GM23338 (cell line): Measurements from ENCODE around the gene HIVEP2. TPM values are rescaled to one million over a fixed set of nuclear protein-coding genes. Genes with fewer than 3 reads are reported as not detected.

Experiments used
- ATAC-seq: fragments of 200-7000 bp; cut with Tn5 transposase; 3 replicates; pipeline ENCODE4 v1.9.1; 2020
- DNase-seq: peaks from one replicate; pipeline ENCODE4 v3.0.0-alpha.2; 2015; ENCODE audit warnings: low spot score
- H2AFZ ChIP-seq: fragments of 200-600 bp; sonication (generic); 2 replicates; pipeline ENCODE4 v1.8.0; 2016; ENCODE audit warnings: antibody characterized with exemption, mild to moderate bottlenecking, moderate library complexity
- H3F3A ChIP-seq: fragments of 200-600 bp; sonication (generic); replicated peaks from 2 replicates; pipeline ENCODE4 v1.8.0; 2017; ENCODE audit warnings: antibody characterized with exemption, mixed run types, low read depth
- H3K27ac ChIP-seq: fragments of 200-600 bp; sonication (generic); 2 replicates; pipeline ENCODE4 v1.6.1; 2016; ENCODE audit warnings: low read depth
- H3K27me3 ChIP-seq: fragments of 200-600 bp; sonication (generic); 2 replicates; pipeline ENCODE4 v1.8.0; 2016; ENCODE audit warnings: mild to moderate bottlenecking, mixed run types, moderate library complexity; ENCODE audit not compliant: insufficient read depth
- H3K36me3 ChIP-seq: fragments of 200-600 bp; sonication (generic); 2 replicates; pipeline ENCODE4 v1.8.0; 2016; ENCODE audit warnings: mild to moderate bottlenecking; ENCODE audit not compliant: insufficient read depth
- H3K4me1 ChIP-seq: fragments of 200-600 bp; sonication (generic); 2 replicates; pipeline ENCODE4 v1.8.0; 2016; ENCODE audit warnings: mild to moderate bottlenecking, moderate library complexity; ENCODE audit not compliant: insufficient read depth
- H3K4me2 ChIP-seq: fragments of 200-600 bp; sonication (generic); 2 replicates; pipeline ENCODE4 v1.7.1; 2017; ENCODE audit warnings: mixed run types
- H3K4me3 ChIP-seq: fragments of 200-600 bp; sonication (generic); 2 replicates; pipeline ENCODE4 v1.6.1; 2016; ENCODE audit warnings: mixed run types
- H3K79me2 ChIP-seq: fragments of 200-600 bp; sonication (generic); replicated peaks from 2 replicates; pipeline ENCODE4 v1.8.0; 2017; ENCODE audit warnings: mild to moderate bottlenecking; ENCODE audit not compliant: insufficient read depth
- H3K9me2 ChIP-seq: fragments of 200-600 bp; sonication (generic); 2 replicates; pipeline ENCODE4 v1.8.0; 2017; ENCODE audit not compliant: insufficient read depth
- H4K20me1 ChIP-seq: fragments of 200-600 bp; sonication (generic); replicated peaks from 2 replicates; pipeline ENCODE4 v1.8.0; 2017; ENCODE audit warnings: mild to moderate bottlenecking; ENCODE audit not compliant: insufficient read depth
- H3K27ac Mint-ChIP-seq: 2 replicates; pipeline ENCODE4 v1.8.0; 2020; ENCODE audit warnings: inconsistent platforms, mild to moderate bottlenecking, moderate library complexity, mixed read lengths
- H3K27me3 Mint-ChIP-seq: 3 replicates; pipeline ENCODE4 v1.8.0; 2022; ENCODE audit warnings: low read depth, mild to moderate bottlenecking, moderate library complexity, mixed read lengths, inconsistent platforms; ENCODE audit not compliant: insufficient read depth, poor library complexity
- H3K36me3 Mint-ChIP-seq: 3 replicates; pipeline ENCODE4 v1.8.0; 2021; ENCODE audit warnings: low read depth, mild to moderate bottlenecking, inconsistent platforms, moderate library complexity, mixed read lengths
- H3K4me1 Mint-ChIP-seq: 3 replicates; pipeline ENCODE4 v1.8.0; 2020; ENCODE audit warnings: mild to moderate bottlenecking, inconsistent platforms, mixed read lengths
- H3K4me3 Mint-ChIP-seq: 3 replicates; pipeline ENCODE4 v1.8.0; 2021; ENCODE audit warnings: moderate library complexity, mild to moderate bottlenecking, inconsistent platforms, mixed read lengths
- H3K9me3 Mint-ChIP-seq: 3 replicates; pipeline ENCODE4 v1.8.0; 2020; ENCODE audit warnings: moderate library complexity, mild to moderate bottlenecking, inconsistent platforms, mixed read lengths
- CREB1 ChIP-seq: fragments of 250-450 bp; sonication (Bioruptor Pico); IDR thresholded peaks from 2 replicates; pipeline ENCODE4 v1.5.0; 2020; ENCODE audit warnings: low read depth, mild to moderate bottlenecking, moderate library complexity
- CTCF ChIP-seq, 2 experiments: fragments of 200-600 bp in 1 of 2; sonication (generic) in 1 of 2; conservative IDR thresholded peaks; 2 replicates each; pipeline versions ENCODE4 v1.5.1 to v1.6.1; 2016 to 2017; ENCODE audit warnings: antibody characterized with exemption in 2 of 2, low read depth in 2 of 2, mild to moderate bottlenecking in 2 of 2, moderate library complexity in 1 of 2
- ETS1 ChIP-seq: IDR thresholded peaks from 2 replicates; pipeline ENCODE4 v1.6.1; 2016; ENCODE audit warnings: antibody characterized with exemption
- EZH2 ChIP-seq: fragments of 200-600 bp; sonication (generic); IDR thresholded peaks from one replicate; pipeline ENCODE4 v1.8.0; 2017; ENCODE audit warnings: antibody characterized with exemption, mild to moderate bottlenecking, low read depth; ENCODE audit not compliant: unreplicated experiment
- EZH2phosphoT487 ChIP-seq: fragments of 200-600 bp; sonication (generic); IDR thresholded peaks from one replicate; pipeline ENCODE4 v1.8.1; 2018; ENCODE audit warnings: antibody characterized with exemption; ENCODE audit not compliant: unreplicated experiment
- JUNB ChIP-seq: IDR thresholded peaks from one replicate; pipeline ENCODE4 v1.6.1; 2016; ENCODE audit warnings: antibody characterized with exemption; ENCODE audit not compliant: unreplicated experiment
- NANOG ChIP-seq: IDR thresholded peaks from 2 replicates; pipeline ENCODE4 v1.6.1; 2016; ENCODE audit warnings: antibody characterized with exemption, borderline replicate concordance
- POLR2AphosphoS5 ChIP-seq: IDR thresholded peaks from 2 replicates; pipeline ENCODE4 v1.6.1; 2016; ENCODE audit warnings: antibody characterized with exemption, low read depth
- REST ChIP-seq: IDR thresholded peaks from one replicate; pipeline ENCODE4 v1.6.1; 2018; ENCODE audit warnings: antibody characterized with exemption; ENCODE audit not compliant: unreplicated experiment
- STAT1 ChIP-seq: IDR thresholded peaks from one replicate; pipeline ENCODE4 v1.6.1; 2016; ENCODE audit warnings: antibody characterized with exemption; ENCODE audit not compliant: unreplicated experiment
- ZNF114 ChIP-seq: fragments of 250-450 bp; sonication (Bioruptor Pico); IDR thresholded peaks from 2 replicates; pipeline ENCODE4 v1.5.0; 2020; ENCODE audit warnings: mild to moderate bottlenecking, moderate library complexity
- ZNF331 ChIP-seq: fragments of 250-450 bp; sonication (Bioruptor Pico); IDR thresholded peaks from 2 replicates; pipeline ENCODE4 v1.5.0; 2020; ENCODE audit warnings: low read depth, mild to moderate bottlenecking, moderate library complexity
- ZNF462 ChIP-seq: fragments of 250-450 bp; sonication (Bioruptor Pico); IDR thresholded peaks from 2 replicates; pipeline ENCODE4 v1.5.0; 2020; ENCODE audit warnings: mild to moderate bottlenecking, moderate library complexity
- polyA plus RNA-seq: library from polyadenylated mRNA; unstranded; fragments of >200 nt; fragmentation: Nextera tagmentation; extraction: Ambion mirVana; gene quantifications from 2 replicates; pipeline ENCODE4 v1.2.1, GENCODE V29; 2016
- total RNA-seq: library from RNA; depleted of rRNA; stranded (reverse); fragments of >200 nt; shearing (Covaris generic); gene quantifications from 2 replicates; pipeline ENCODE4 v1.2.3, GENCODE V29; 2014

The HIVEP2 gene
- total and polyA plus RNA-seq, 2 experiments from 2014 or later = 1.5 to 7.4 TPM

GRCh38 chr6:142773324-142773723, 171.7 kb downstream of the HIVEP2 start:
- Histone ChIP-seq H3K4me3 (no peak overlapping the region), H3K27ac (no peak overlapping the region), H3K27me3 (no peaks in the 10 kb centered on the region), H3K79me2 (no peaks in the 10 kb centered on the region), H3K36me3 (no peaks in the 10 kb centered on the region), H2AFZ (no peak overlapping the region), H4K20me1 (no peaks in the 10 kb centered on the region), H3K9me2 (no peaks in the 10 kb centered on the region), H3F3A (no peaks in the 10 kb centered on the region), H3K4me2 (no peak overlapping the region), H3K4me1 (no peaks in the 10 kb centered on the region)
- H3K27ac Mint-ChIP-seq = no peak overlapping the region
- H3K9me3 Mint-ChIP-seq = no peaks in the 10 kb centered on the region
- peaks cover 27% of the 10 kb centered on the region for H3K36me3 Mint-ChIP-seq
- DNase-seq (no peak), ATAC-seq (no peak)
- H3K4me1 Mint-ChIP-seq = no peaks in the 10 kb centered on the region
- peaks cover 4% of the 10 kb centered on the region for H3K27me3 Mint-ChIP-seq
- TF ChIP-seq ZNF462 (CRISPR knock-in tag) = no peak
- TF ChIP-seq CTCF (conservative IDR thresholded peaks at IDR 0.05; ENCODE audit: low read depth in 2 of 2) = no peak
- no peak for TF ChIP-seq ETS1
- TF ChIP-seq STAT1 = no peak
- no peak for TF ChIP-seq EZH2
- TF ChIP-seq JUNB = no peak
- no peak for TF ChIP-seq CREB1 (CRISPR knock-in tag)
- TF ChIP-seq POLR2AphosphoS5 = no peak
- TF ChIP-seq EZH2phosphoT487 = no peak
- no peak for TF ChIP-seq ZNF331 (CRISPR knock-in tag)
- TF ChIP-seq REST = no peak
- no peak for TF ChIP-seq NANOG
- no peak for TF ChIP-seq ZNF114 (CRISPR knock-in tag)
- H3K4me3 Mint-ChIP-seq = no peak overlapping the region
